A673 (cell line): Measurements from ENCODE around the gene DIP2A.

ENCODE experiments used
- CTCF ChIP-seq: fragments of 300-800, 200-600 bp; sonication (generic); conservative IDR thresholded peaks from 2 replicates; pipeline ENCODE4 v1.5.1; 2017; ENCODE audit warnings: low read depth, mild to moderate bottlenecking, antibody characterized with exemption, low read length, moderate library complexity, mixed read lengths
- EZH2 ChIP-seq: fragments of 200-600 bp; sonication (generic); IDR thresholded peaks from 2 replicates; pipeline ENCODE4 v1.6.1; 2017; ENCODE audit warnings: borderline replicate concordance, low read depth, mild to moderate bottlenecking, mixed read lengths, antibody characterized with exemption, low read length; ENCODE audit not compliant: poor library complexity, severe bottlenecking

GRCh38 chr21:46568562-46568961 is 109.9 kb downstream of the DIP2A start:
- TF ChIP-seq EZH2: no peak
- TF ChIP-seq CTCF: no peak
